ENCODE data around the gene DNAJC4. TPM values are rescaled to one million over a fixed set of nuclear protein-coding genes. Genes with fewer than 3 reads are reported as not detected.

DNAJC4 gene
- total and polyA plus RNA-seq, 11 donors = 31.2 to 123 (median 47.2) TPM

DNA sequence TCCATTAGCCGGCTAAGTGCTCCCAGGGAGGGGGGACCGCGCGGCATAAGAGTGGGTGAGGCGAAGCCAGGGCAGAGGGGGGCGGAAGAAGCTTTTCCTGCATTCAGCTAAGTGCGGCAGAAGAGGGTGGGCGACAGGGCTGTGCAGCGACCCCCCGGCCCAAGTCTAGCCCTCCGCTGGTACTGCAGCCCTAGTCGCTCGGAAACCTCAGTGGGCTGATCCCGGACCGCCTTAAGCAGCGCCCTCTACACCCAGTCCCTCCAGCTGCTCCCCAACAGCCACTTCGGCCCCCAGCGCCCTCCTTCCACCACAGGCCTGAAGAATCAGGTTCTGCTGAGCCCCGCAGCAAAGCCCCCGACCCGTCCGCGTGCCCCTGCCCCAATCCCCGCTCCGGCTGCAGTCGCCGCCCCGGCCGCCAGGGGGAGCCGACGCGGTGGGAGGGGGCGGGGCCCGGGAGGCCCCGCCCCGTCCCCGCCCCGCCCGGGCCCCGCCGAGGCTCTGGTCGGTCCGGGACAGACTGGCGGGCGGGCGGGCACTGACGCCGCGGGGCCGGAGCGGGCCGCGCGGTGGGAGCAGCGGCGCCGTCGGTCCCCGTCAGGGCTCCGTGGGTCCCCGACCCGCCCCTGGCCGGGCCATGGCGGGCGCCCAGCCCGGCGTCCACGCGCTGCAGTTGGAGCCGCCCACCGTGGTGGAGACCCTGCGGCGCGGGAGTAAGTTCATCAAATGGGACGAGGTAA lies 20.8 kb downstream of the DNAJC4 start, which contains the start of gene PLCB3:
Gene PLCB3 (plus strand): TSS at position 515 of the 737 bp plus-strand sequence. CDS start 120 bp downstream, at position 635.
- peaks cover 5 to 55% (median 33%) of the 10 kb centered on the region in 12 donors for H3K4me1 ChIP-seq
- intact Hi-C loops (cut with DNase I) = loop anchor here in 4 of 10 donors (1.0 to 10.0 kb wide), 6 partner anchors 17 to 54 kb away; partner anchors contain the start of genes CATSPERZ (in 3 of the 4) and ESRRA (in 1 of the 4)
- H3K4me3 ChIP-seq = peak within 1 kb of the TSS; percentile 62 to 100 (median 92)
- peaks cover 0 to 19% (median 13%) of the 10 kb centered on the region in 9 donors for H3K36me3 ChIP-seq
- 0 to 2% (median 1%) methylated on average over 21 to 75 of the region's 75 CpGs for WGBS, 4 donors
- H3K27ac ChIP-seq = peak within 1 kb of the TSS in 11 of 12 donors; percentile 62 to 92 (median 79)
- DNase-seq = peak in 4 of 5 donors; percentile 65 to 85 (median 72)
- H3K27me3 ChIP-seq = no peaks in the 10 kb centered on the region
- no peaks in the 10 kb centered on the region for H3K9me3 ChIP-seq
- TF ChIP-seq, protein P1, sequence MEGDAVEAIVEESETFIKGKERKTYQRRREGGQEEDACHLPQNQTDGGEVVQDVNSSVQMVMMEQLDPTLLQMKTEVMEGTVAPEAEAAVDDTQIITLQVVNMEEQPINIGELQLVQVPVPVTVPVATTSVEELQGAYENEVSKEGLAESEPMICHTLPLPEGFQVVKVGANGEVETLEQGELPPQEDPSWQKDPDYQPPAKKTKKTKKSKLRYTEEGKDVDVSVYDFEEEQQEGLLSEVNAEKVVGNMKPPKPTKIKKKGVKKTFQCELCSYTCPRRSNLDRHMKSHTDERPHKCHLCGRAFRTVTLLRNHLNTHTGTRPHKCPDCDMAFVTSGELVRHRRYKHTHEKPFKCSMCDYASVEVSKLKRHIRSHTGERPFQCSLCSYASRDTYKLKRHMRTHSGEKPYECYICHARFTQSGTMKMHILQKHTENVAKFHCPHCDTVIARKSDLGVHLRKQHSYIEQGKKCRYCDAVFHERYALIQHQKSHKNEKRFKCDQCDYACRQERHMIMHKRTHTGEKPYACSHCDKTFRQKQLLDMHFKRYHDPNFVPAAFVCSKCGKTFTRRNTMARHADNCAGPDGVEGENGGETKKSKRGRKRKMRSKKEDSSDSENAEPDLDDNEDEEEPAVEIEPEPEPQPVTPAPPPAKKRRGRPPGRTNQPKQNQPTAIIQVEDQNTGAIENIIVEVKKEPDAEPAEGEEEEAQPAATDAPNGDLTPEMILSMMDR (IDR thresholded peaks at IDR 0.05) = peak; percentile 49 to 94 (median 80)
- TF ChIP-seq POLR2A (IDR thresholded peaks at IDR 0.05) = peak in 1 of 2 donors; percentile 68
- ATAC-seq = peak; percentile 21 to 64 (median 50)

DNA sequence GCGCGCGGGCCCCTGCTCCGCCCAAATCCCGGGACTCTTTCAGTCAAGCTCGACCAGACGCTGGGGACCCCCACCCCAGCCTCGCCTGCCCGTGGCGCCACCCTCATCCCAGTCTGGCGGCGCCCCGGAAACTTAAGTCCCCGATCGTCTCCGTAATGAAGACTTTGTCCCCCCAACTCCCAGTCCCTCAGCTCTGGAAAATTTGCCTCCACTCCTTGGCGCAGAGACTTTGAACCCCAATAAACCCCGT lies 21.3 kb downstream of the DNAJC4 start:
- 0 to 1% (median 0%) methylated on average over 17 to 18 of the region's 18 CpGs for WGBS, 4 donors
- H3K36me3 ChIP-seq = peaks cover 0 to 24% (median 18%) of the 10 kb centered on the region in 9 donors
- ATAC-seq (no peak), DNase-seq (peak in 1 of 5 donors; percentile 52)
- H3K27me3 ChIP-seq = no peaks in the 10 kb centered on the region
- H3K27ac ChIP-seq = peak overlapping the region in 11 of 12 donors; percentile 62 to 92 (median 79)
- H3K4me3 ChIP-seq = peak overlapping the region; percentile 62 to 100 (median 92)
- peaks cover 5 to 53% (median 33%) of the 10 kb centered on the region in 12 donors for H3K4me1 ChIP-seq
- no peak for TF ChIP-seq POLR2A (IDR thresholded peaks at IDR 0.05)
- TF ChIP-seq, protein P1 (IDR thresholded peaks at IDR 0.05) = no peak
- intact Hi-C loops (cut with DNase I) = loop anchor here in 4 of 10 donors (1.0 to 10.0 kb wide), 6 partner anchors 17 to 53 kb away; partner anchors contain the start of genes CATSPERZ (in 3 of the 4) and ESRRA (in 1 of the 4)
- no peaks in the 10 kb centered on the region for H3K9me3 ChIP-seq

DNA sequence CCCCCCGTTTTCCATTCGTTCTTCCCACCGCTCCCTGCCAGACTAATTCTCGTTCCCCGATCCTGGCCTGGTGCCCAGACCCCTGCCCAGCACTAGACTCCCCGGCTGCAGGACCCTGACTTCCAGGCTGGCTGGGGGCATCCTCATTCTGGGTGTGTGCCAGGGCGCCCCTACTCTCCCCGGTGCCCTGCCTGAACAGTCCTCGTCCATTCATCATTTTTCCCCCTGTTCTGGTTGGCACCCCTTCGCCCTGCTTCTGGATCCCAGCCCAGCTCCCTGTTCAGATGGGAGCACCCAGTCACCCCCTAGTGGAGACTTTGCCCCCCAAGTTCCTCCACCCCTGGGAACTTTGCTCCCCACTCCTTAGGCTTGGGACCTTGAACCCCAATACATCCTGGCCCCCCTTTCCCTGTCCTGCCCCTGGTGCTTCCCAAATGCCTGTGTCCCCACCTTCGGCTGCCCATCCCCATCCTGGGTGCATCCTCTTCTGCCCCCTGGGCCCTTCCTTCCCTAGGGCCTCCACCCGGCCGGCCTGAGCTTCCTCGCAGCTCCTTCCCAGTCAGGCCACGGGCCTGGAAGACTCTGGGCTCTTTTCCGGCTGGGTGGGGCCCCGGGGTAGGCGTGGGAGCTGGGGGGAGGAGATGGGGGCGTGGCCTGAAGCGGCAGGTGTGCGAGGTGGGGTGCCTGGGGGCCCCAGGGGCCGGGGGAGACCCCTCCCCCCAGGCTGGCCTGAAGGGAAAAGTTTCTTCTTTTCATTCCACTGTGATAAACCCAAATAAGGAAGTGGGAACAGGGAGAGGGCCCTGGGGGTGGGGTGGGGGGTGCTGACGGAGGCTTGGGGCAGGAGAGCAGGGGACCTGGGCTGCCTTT lies 21.9 kb downstream of the DNAJC4 start:
- no peak for TF ChIP-seq POLR2A (IDR thresholded peaks at IDR 0.05)
- TF ChIP-seq, protein P1 (IDR thresholded peaks at IDR 0.05) = peak in 4 of 12 donors; percentile 11 to 31 (median 17)
- intact Hi-C loops (cut with DNase I) = loop anchor here in 2 of 10 donors (5.0 to 10.0 kb wide), 2 partner anchors 50 to 53 kb away; partner anchors contain the start of genes CATSPERZ (in 2 of the 2) and ESRRA (in 1 of the 2)
- H3K27ac ChIP-seq = peak overlapping the region in 11 of 12 donors; percentile 19 to 92 (median 79)
- 12 to 20% (median 16%) methylated on average over 16 to 23 of the region's 23 CpGs for WGBS, 4 donors
- ATAC-seq (peak in 3 of 4 donors; percentile 4 to 43 (median 24)), DNase-seq (peak in 4 of 5 donors; percentile 58 to 70 (median 63))
- H3K36me3 ChIP-seq = peaks cover 0 to 30% (median 23%) of the 10 kb centered on the region in 9 donors
- no peaks in the 10 kb centered on the region for H3K9me3 ChIP-seq
- no peaks in the 10 kb centered on the region for H3K27me3 ChIP-seq
- H3K4me1 ChIP-seq = peaks cover 5 to 48% (median 31%) of the 10 kb centered on the region in 12 donors
- H3K4me3 ChIP-seq = peak overlapping the region; percentile 62 to 100 (median 92)

Data from heart left ventricle (tissue), 16 donors.